ENCODE results near the gene ZBTB7C. TPM values are rescaled to one million over a fixed set of nuclear protein-coding genes. Genes with fewer than 3 reads are reported as not detected.
A peak's percentile ranks its signal among the peaks of the same experiment; 100 is the strongest.

The ZBTB7C gene
- polyA plus RNA-seq (2011; rRNA removed) (not detected in 2 replicates), polyA minus RNA-seq (2011; rRNA and poly(A)+ RNA removed) (not detected in 2 replicates)

DNA sequence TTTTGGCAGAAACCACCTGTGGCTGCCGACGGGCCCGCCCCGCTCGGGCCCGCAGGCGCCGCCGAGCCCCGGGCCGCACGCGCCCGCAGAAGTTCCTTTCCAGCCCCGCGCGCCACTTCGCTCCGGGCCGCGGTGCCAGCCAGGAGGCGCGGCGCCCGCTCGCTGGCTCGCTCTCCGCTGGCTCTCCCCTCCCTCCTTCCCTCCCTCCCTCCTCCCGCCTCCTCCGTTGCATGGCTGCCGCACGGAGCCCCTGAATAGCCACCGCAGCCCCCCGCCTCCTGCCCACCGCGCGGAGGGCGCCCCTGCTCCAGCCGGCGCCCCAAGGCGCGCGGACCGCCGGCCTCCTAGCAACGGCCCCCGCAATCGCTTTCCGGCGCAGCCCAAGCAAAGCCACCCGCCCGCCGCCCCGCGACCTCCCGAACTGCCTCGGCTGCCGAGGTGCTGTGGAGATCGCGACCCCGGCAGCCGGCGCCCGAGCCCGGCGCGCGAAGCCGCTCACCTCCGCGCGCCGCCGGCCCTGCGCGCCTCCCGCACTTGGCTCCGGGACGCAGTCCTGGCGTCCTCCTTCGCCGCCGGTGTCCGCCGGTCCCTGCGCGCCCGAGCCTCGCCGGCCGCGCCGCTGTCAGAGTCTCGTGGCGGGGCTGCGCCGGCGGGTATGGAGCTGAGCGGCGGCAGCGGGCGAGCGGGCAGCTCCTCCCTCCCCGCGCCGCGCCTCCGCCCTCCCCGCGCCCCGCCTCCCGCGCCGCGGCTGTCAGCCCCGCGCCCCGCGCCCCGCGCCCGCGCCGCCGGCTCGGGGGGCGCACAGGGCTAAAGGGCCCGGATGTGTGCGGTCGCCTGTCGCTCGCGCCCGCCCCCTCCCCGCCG, at the start of gene ZBTB7C:
Gene ZBTB7C, minus strand, starts transcription at position 657 of the 864 bp plus-strand sequence.
- no peak for TF ChIP-seq CTCF (IDR thresholded peaks at IDR 0.05; ENCODE audit: insufficient read depth, low read depth, low read length)
- DNase-seq (ENCODE audit: low read depth): no peak
- Histone ChIP-seq H3K4me3 (ENCODE audit: low read depth, low read length) (peak within 1 kb of the TSS; percentile 53), H3K36me3 (ENCODE audit: control insufficient read depth, insufficient read depth, low read length) (no peaks in the 10 kb centered on the region), H3K27me3 (ENCODE audit: control insufficient read depth, insufficient read depth, low read length) (peaks cover 24% of the 10 kb centered on the region)
- ChIA-PET CTCF (interaction anchor here (1.0 kb wide), 1 partner anchor 37 kb away, joined by 4 read pairs; no protein-coding TSS in a partner anchor), POLR2A (no interaction called here)

DNA sequence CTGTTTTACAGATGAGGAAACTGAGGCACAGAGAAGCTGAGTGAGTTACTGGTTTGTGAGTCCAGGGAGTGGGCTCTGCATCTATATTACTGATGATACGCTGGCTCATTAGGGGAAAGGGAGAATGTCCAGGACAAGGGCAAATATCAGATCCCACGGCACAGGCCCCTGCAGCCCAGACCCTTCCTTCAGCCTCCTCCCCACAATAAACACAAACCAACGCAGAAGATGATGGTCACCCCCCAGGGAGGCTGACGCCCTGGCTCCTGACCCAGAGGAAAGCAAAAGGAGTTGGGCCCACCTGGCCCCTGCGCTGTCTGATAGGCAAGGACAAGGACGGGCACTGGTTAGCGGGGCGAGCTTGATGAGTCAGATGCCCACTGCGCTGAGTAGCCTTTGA, 47.7 kb upstream of the ZBTB7C start:
- Histone ChIP-seq H3K36me3 (ENCODE audit: control insufficient read depth, insufficient read depth, low read length) (no peaks in the 10 kb centered on the region), H3K27me3 (ENCODE audit: control insufficient read depth, insufficient read depth, low read length) (peaks cover 6% of the 10 kb centered on the region), H3K4me3 (ENCODE audit: low read depth, low read length) (no peak overlapping the region)
- DNase-seq (ENCODE audit: low read depth): no peak
- POLR2A ChIA-PET: no interaction called here
- CTCF ChIA-PET: interaction anchor here (0.6 to 8.0 kb wide), 5 partner anchors 7 to 459 kb away, joined by 3 to 61 read pairs (median 11); no protein-coding TSS in a partner anchor
- no peak for TF ChIP-seq CTCF (IDR thresholded peaks at IDR 0.05; ENCODE audit: insufficient read depth, low read depth, low read length)

DNA sequence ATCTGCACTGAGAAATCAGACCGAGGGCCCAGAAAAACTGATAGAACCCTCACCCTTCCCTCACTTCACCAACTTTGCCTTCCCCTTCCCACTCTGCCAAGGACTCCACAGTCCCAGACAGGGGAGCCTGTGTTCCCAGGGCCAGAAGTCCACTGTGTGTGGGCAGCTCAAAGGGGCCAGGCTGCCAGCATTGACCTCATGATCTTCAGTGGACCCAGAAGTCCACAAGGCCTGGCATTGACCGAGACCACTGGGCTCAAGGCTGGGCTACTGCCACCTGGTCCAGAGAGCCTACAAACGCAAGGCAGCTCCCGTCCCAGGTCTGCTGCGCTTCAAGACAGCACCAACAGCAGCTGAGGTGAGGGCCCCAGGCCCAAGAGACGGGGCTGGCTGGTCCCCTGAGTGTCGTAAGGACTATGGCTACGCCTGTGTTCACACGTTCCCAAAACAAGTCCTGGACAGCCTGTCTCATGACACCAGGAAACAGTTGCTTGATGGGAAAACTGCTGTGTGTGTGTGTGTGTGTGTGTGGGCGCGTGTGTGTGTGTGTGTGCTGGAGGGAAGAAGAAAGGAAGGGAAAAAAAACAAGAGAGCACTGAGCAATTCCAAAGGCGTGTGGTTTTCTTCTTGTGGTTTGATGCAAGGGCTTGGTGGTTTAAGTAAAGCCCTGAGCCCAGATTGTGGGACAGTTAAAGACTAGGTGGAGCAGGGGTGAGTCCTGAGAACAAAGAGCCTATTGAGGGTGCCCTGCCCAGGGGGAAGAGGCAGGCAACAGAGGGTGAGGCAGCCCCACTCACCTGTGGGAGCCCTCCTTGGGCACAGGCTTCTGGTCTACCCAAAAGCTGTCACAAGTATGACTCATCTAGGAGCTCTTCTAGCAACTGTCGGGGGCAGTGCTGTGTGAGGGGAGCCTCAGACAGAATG, 46.6 kb upstream of the ZBTB7C start:
- Histone ChIP-seq H3K36me3 (ENCODE audit: control insufficient read depth, insufficient read depth, low read length) (no peaks in the 10 kb centered on the region), H3K4me3 (ENCODE audit: low read depth, low read length) (no peak overlapping the region), H3K27me3 (ENCODE audit: control insufficient read depth, insufficient read depth, low read length) (peaks cover 6% of the 10 kb centered on the region)
- DNase-seq (ENCODE audit: low read depth): peak; percentile 69
- no peak for TF ChIP-seq CTCF (IDR thresholded peaks at IDR 0.05; ENCODE audit: insufficient read depth, low read depth, low read length)
- ChIA-PET CTCF (interaction anchor here (0.6 to 8.0 kb wide), 5 partner anchors 8 to 460 kb away, joined by 3 to 61 read pairs (median 11); no protein-coding TSS in a partner anchor), POLR2A (interaction anchor here (0.6 kb wide), 1 partner anchor 686 kb away, joined by 3 read pairs; no protein-coding TSS in a partner anchor)

- POLR2A ChIA-PET: no interaction called here
- Histone ChIP-seq H3K4me3 (ENCODE audit: low read depth, low read length) (no peak overlapping the region), H3K36me3 (ENCODE audit: control insufficient read depth, insufficient read depth, low read length) (no peaks in the 10 kb centered on the region), H3K27me3 (ENCODE audit: control insufficient read depth, insufficient read depth, low read length) (peaks cover 17% of the 10 kb centered on the region)
- TF ChIP-seq CTCF (IDR thresholded peaks at IDR 0.05; ENCODE audit: insufficient read depth, low read depth, low read length): no peak
- CTCF ChIA-PET: interaction anchor here (0.6 to 8.0 kb wide), 4 partner anchors 7 to 1002 kb away, joined by 3 to 61 read pairs (median 16); no protein-coding TSS in a partner anchor
- no peak for DNase-seq (ENCODE audit: low read depth)
These were observed 45.1 kb upstream of the ZBTB7C start for GRCh38 chr18:48454261-48454757.
